GM06990 (cell line): ENCODE measurements around the gene CALR3.

Experiments
- DNase-seq: peaks from one replicate; pipeline ENCODE4 v3.0.0-alpha.2; 2011; ENCODE audit not compliant: insufficient read length; ENCODE audit errors: extremely low read depth
- H3K27me3 ChIP-seq: replicated peaks from 2 replicates; pipeline ENCODE4 v1.6.0; 2011; ENCODE audit warnings: low read length; ENCODE audit not compliant: control insufficient read depth, insufficient read depth
- H3K36me3 ChIP-seq: 2 replicates; pipeline ENCODE4 v1.5.1; 2011; ENCODE audit warnings: low read length; ENCODE audit not compliant: control insufficient read depth, insufficient read depth
- H3K4me3 ChIP-seq: replicated peaks from 2 replicates; pipeline ENCODE4 v1.5.1; 2011; ENCODE audit warnings: low read depth, mild to moderate bottlenecking, control low read depth, low read length
- CTCF ChIP-seq: IDR thresholded peaks from 2 replicates; pipeline ENCODE4 v1.5.1; 2011; ENCODE audit warnings: low read length, control low read depth, mild to moderate bottlenecking, inconsistent platforms; ENCODE audit not compliant: insufficient read depth, poor library complexity, severe bottlenecking

The CALR3 gene

GRCh38 chr19:16435999-16436650 is 59.8 kb downstream of the CALR3 start:
- Histone ChIP-seq H3K27me3 (no peaks in the 10 kb centered on the region), H3K36me3 (peaks cover 10% of the 10 kb centered on the region), H3K4me3 (no peak overlapping the region)
- no peak for DNase-seq
- no peak for TF ChIP-seq CTCF

DNA sequence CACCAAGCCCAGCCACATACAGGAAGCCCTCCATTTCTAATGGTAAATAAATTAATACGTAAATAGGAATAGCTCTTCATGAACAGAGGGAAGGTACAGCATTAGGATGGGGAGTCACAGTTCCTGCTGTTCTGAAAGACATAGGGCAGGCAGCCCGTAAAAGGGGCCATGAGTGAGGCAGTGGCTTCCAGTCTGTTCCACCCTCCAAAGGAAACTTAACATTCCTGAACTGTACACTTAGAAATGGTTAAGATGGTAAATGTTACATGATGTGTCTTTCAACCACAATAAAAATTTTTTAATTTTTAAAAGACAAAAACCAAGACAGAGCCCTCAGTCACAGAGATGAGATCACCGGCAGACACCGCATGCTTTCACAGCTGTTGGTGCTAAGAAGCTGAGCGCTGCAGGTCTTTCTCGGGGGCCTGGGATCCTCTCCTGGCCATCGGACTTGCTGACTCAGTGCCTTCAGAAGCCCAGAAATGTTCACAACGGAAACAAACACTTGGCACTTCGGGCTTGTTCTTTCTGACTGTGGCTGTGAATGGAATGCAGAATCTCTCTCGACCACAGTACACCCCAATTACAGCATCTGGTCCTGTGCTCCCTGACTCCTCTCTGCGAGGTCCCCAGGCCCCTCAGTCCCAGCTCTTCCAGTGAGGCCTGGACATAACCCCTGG is 60.6 kb downstream of the CALR3 start:
- H3K4me3 ChIP-seq: no peak overlapping the region
- no peak for DNase-seq
- peaks cover 7% of the 10 kb centered on the region for H3K36me3 ChIP-seq
- TF ChIP-seq CTCF: no peak
- H3K27me3 ChIP-seq: no peaks in the 10 kb centered on the region

- Histone ChIP-seq H3K4me3 (no peak overlapping the region), H3K36me3 (peaks cover 18% of the 10 kb centered on the region), H3K27me3 (no peaks in the 10 kb centered on the region)
- DNase-seq: no peak
- TF ChIP-seq CTCF: no peak
Observed at GRCh38 chr19:16433986-16434385, 62.0 kb downstream of the CALR3 start.

DNA sequence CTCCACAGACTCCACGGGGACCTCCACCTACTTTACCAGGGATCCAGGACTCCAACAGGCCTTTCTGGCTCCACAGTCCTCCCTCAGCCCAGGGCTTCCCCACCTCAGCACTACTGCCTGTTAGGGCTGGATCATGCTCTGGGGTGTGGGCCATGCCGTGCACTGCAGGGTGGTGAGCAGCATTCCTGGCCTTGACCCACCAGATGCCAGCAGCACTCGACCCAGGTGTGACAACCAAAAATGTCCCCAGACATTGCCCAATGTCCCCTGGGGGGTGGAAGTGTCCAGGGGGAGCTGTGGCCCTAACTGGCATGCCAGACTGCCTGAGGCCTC is 66.2 kb downstream of the CALR3 start:
- DNase-seq: no peak
- Histone ChIP-seq H3K36me3 (peaks cover 29% of the 10 kb centered on the region), H3K27me3 (no peaks in the 10 kb centered on the region), H3K4me3 (no peak overlapping the region)
- no peak for TF ChIP-seq CTCF

GRCh38 chr19:16429066-16429758 is 66.8 kb downstream of the CALR3 start:
- Histone ChIP-seq H3K36me3 (peaks cover 27% of the 10 kb centered on the region), H3K4me3 (no peak overlapping the region), H3K27me3 (no peaks in the 10 kb centered on the region)
- no peak for DNase-seq
- no peak for TF ChIP-seq CTCF
